Smooth muscle cell of the umbilical artery (primary cell): ENCODE results near the gene MAP7. TPM values are rescaled to one million over a fixed set of nuclear protein-coding genes. Genes with fewer than 3 reads are reported as not detected.

Experiments
- total RNA-seq: library from RNA; depleted of rRNA; stranded (reverse); fragments of >200 nt; gene quantifications from 2 replicates; pipeline ENCODE4 v1.2.3, GENCODE V29; 2014

MAP7 gene
- 0.30 and 0.32 TPM in 2 replicates for total RNA-seq

GRCh38 chr6:136550330-136551071 lies at the start of gene MAP7:
Gene MAP7, minus strand, starts transcription at chr6:136550422. Its CDS starts 14 bp downstream, at chr6:136550408.

Other genes starting within 250 kb of the MAP7 start
- gene MAP3K5, start 242.1 kb upstream of the MAP7 start, total RNA-seq = 8.9 and 14.5 TPM in 2 replicates